ENCODE measurements around the gene PRCD. TPM values are rescaled to one million over a fixed set of nuclear protein-coding genes. Genes with fewer than 3 reads are reported as not detected.

PRCD gene
- polyA plus RNA-seq, 1 of the 3 experiments (the other 2 are of a cell fraction), result 2.2 TPM

DNA sequence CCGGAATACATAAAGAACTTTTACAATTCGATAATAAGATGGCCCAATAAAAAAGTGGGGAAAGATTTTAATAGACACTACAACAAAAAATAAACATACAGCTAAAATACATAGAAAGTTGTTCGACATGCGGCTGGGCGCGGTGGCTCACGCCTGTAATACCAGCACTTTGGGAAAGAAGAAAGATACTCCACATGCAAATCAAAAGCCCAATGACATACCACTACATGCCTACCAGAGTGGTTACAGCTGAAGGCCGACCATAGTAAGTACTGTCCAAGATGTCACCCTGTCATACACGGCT lies 9.3 kb downstream of the PRCD start (continued):
- TF ChIP-seq, protein P1, sequence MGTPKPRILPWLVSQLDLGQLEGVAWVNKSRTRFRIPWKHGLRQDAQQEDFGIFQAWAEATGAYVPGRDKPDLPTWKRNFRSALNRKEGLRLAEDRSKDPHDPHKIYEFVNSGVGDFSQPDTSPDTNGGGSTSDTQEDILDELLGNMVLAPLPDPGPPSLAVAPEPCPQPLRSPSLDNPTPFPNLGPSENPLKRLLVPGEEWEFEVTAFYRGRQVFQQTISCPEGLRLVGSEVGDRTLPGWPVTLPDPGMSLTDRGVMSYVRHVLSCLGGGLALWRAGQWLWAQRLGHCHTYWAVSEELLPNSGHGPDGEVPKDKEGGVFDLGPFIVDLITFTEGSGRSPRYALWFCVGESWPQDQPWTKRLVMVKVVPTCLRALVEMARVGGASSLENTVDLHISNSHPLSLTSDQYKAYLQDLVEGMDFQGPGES (IDR thresholded peaks at IDR 0.05; ENCODE audit: low read depth, low read length), result no peak
- TF ChIP-seq FOXJ3 (CRISPR knock-in tag; IDR thresholded peaks at IDR 0.05), result no peak
- TF ChIP-seq, protein P2, sequence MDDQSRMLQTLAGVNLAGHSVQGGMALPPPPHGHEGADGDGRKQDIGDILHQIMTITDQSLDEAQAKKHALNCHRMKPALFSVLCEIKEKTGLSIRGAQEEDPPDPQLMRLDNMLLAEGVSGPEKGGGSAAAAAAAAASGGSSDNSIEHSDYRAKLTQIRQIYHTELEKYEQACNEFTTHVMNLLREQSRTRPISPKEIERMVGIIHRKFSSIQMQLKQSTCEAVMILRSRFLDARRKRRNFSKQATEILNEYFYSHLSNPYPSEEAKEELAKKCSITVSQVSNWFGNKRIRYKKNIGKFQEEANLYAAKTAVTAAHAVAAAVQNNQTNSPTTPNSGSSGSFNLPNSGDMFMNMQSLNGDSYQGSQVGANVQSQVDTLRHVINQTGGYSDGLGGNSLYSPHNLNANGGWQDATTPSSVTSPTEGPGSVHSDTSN (IDR thresholded peaks at IDR 0.05), result no peak
- TF ChIP-seq, protein P3, sequence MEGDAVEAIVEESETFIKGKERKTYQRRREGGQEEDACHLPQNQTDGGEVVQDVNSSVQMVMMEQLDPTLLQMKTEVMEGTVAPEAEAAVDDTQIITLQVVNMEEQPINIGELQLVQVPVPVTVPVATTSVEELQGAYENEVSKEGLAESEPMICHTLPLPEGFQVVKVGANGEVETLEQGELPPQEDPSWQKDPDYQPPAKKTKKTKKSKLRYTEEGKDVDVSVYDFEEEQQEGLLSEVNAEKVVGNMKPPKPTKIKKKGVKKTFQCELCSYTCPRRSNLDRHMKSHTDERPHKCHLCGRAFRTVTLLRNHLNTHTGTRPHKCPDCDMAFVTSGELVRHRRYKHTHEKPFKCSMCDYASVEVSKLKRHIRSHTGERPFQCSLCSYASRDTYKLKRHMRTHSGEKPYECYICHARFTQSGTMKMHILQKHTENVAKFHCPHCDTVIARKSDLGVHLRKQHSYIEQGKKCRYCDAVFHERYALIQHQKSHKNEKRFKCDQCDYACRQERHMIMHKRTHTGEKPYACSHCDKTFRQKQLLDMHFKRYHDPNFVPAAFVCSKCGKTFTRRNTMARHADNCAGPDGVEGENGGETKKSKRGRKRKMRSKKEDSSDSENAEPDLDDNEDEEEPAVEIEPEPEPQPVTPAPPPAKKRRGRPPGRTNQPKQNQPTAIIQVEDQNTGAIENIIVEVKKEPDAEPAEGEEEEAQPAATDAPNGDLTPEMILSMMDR (IDR thresholded peaks at IDR 0.05), result no peak

DNA sequence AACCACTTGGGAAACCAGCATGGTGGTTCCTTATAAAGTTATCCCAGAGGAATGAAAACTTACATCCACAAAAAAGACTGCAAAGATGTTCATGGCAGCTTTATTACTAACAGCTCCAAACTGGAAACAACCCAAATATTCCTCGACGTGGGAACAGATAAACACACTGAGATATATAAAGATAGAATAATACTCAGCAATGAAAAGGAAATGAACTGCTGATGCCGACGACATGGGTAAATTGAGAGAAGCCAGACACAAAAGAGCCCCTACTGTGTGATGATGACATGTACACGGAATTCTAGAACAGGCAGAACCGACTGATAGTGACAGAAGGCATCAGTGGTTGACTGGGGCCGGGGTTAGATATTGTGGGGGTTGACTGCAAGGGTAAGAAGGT lies 9.7 kb downstream of the PRCD start:
- H3F3A ChIP-seq (replicated peaks; ENCODE audit: insufficient read depth), result peaks cover 17% of the 10 kb centered on the region
- H2AFZ ChIP-seq (ENCODE audit: low read depth), result no peak overlapping the region
- no peak overlapping the region for H3K9ac ChIP-seq
- H3K79me2 ChIP-seq (ENCODE audit: insufficient read depth), result no peaks in the 10 kb centered on the region
- H4K20me1 ChIP-seq (ENCODE audit: insufficient read depth), result peaks cover 11% of the 10 kb centered on the region
- no peaks in the 10 kb centered on the region for H3K27me3 ChIP-seq (ENCODE audit: insufficient read depth)
- ChIA-PET CTCF (interaction anchor here (1.0 to 14.5 kb wide), 9 partner anchors 8 to 276 kb away, joined by 3 to 319 read pairs (median 3); partner anchors contain the start of gene AANAT), POLR2A (no interaction called here)
- H3K9me3 ChIP-seq, result no peaks in the 10 kb centered on the region
- 90% methylated on average over 7 of the region's 7 CpGs for WGBS (ENCODE audit: low lambda C conversion rate)
- H3K27ac ChIP-seq (ENCODE audit: low read depth in 2 of 2, low read length in 1 of 2), result no peak overlapping the region
- H3K4me3 ChIP-seq (ENCODE audit: low read depth in 2 of 2, low read length in 1 of 2), result no peak overlapping the region
- H3K36me3 ChIP-seq (replicated peaks in 1 of 2; ENCODE audit: control insufficient read depth in 1 of 2, insufficient read depth in 2 of 2, low read length in 1 of 2), result no peaks in the 10 kb centered on the region
- no peak for DNase-seq
- no peaks in the 10 kb centered on the region for H3K9me2 ChIP-seq
- TF ChIP-seq FOXJ3 (CRISPR knock-in tag; IDR thresholded peaks at IDR 0.05), result no peak
- TF ChIP-seq, protein P4, sequence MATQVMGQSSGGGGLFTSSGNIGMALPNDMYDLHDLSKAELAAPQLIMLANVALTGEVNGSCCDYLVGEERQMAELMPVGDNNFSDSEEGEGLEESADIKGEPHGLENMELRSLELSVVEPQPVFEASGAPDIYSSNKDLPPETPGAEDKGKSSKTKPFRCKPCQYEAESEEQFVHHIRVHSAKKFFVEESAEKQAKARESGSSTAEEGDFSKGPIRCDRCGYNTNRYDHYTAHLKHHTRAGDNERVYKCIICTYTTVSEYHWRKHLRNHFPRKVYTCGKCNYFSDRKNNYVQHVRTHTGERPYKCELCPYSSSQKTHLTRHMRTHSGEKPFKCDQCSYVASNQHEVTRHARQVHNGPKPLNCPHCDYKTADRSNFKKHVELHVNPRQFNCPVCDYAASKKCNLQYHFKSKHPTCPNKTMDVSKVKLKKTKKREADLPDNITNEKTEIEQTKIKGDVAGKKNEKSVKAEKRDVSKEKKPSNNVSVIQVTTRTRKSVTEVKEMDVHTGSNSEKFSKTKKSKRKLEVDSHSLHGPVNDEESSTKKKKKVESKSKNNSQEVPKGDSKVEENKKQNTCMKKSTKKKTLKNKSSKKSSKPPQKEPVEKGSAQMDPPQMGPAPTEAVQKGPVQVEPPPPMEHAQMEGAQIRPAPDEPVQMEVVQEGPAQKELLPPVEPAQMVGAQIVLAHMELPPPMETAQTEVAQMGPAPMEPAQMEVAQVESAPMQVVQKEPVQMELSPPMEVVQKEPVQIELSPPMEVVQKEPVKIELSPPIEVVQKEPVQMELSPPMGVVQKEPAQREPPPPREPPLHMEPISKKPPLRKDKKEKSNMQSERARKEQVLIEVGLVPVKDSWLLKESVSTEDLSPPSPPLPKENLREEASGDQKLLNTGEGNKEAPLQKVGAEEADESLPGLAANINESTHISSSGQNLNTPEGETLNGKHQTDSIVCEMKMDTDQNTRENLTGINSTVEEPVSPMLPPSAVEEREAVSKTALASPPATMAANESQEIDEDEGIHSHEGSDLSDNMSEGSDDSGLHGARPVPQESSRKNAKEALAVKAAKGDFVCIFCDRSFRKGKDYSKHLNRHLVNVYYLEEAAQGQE (IDR thresholded peaks at IDR 0.05; ENCODE audit: low read depth, low read length), result no peak
- TF ChIP-seq RFX5 (IDR thresholded peaks at IDR 0.05; ENCODE audit: low read length), result no peak
- no peak for TF ChIP-seq EP300 (IDR thresholded peaks at IDR 0.05; ENCODE audit: borderline replicate concordance in 1 of 2, low read depth in 1 of 2, low read length in 1 of 2)
- no peak for TF ChIP-seq JUND (IDR thresholded peaks at IDR 0.05)
- no peak for TF ChIP-seq CHD2 (IDR thresholded peaks at IDR 0.05; ENCODE audit: low read length, partially characterized antibody)
- TF ChIP-seq POLR2AphosphoS5 (IDR thresholded peaks at IDR 0.05; ENCODE audit: low read depth, low read length), result no peak
- TF ChIP-seq, protein P5, sequence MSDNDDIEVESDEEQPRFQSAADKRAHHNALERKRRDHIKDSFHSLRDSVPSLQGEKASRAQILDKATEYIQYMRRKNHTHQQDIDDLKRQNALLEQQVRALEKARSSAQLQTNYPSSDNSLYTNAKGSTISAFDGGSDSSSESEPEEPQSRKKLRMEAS (IDR thresholded peaks at IDR 0.05; ENCODE audit: low read depth), result no peak
- no peak for TF ChIP-seq TCF12 (IDR thresholded peaks at IDR 0.05)
- TF ChIP-seq RXRA (IDR thresholded peaks at IDR 0.05; ENCODE audit: borderline replicate concordance, low read depth), result no peak
- TF ChIP-seq NRF1 (IDR thresholded peaks at IDR 0.05; ENCODE audit: low read depth, low read length), result no peak
- TF ChIP-seq, protein P6, sequence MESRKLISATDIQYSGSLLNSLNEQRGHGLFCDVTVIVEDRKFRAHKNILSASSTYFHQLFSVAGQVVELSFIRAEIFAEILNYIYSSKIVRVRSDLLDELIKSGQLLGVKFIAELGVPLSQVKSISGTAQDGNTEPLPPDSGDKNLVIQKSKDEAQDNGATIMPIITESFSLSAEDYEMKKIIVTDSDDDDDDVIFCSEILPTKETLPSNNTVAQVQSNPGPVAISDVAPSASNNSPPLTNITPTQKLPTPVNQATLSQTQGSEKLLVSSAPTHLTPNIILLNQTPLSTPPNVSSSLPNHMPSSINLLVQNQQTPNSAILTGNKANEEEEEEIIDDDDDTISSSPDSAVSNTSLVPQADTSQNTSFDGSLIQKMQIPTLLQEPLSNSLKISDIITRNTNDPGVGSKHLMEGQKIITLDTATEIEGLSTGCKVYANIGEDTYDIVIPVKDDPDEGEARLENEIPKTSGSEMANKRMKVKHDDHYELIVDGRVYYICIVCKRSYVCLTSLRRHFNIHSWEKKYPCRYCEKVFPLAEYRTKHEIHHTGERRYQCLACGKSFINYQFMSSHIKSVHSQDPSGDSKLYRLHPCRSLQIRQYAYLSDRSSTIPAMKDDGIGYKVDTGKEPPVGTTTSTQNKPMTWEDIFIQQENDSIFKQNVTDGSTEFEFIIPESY (IDR thresholded peaks at IDR 0.05; ENCODE audit: borderline replicate concordance, low read depth), result no peak
- TF ChIP-seq NFIC (IDR thresholded peaks at IDR 0.05; ENCODE audit: borderline replicate concordance), result no peak
- H3K4me1 ChIP-seq (ENCODE audit: control insufficient read depth in 1 of 2, insufficient read depth in 2 of 2, low read depth in 1 of 2, low read length in 1 of 2), result peaks cover 17 to 50% of the 10 kb centered on the region in 2 experiments
- H3K4me2 ChIP-seq, result no peak overlapping the region

Data from SK-N-SH (cell line).